ENCODE data around the gene RGMA. TPM values are rescaled to one million over a fixed set of nuclear protein-coding genes. Genes with fewer than 3 reads are reported as not detected.

The RGMA gene
- total and polyA plus RNA-seq, 2 of the 8 experiments (the other 6 are each of a cell fraction or from before 2014, with no cell fraction given), result 19.9 to 39.8 TPM

- Histone ChIP-seq H2AFZ (ENCODE audit: low read length) (no peak overlapping the region), H4K91ac (replicated peaks; ENCODE audit: insufficient read length, low read length) (no peak overlapping the region), H3K27me3 (replicated peaks in 1 of 4; ENCODE audit: control insufficient read depth in 3 of 4, extremely low read depth in 1 of 4, insufficient read depth in 3 of 4, low read length in 3 of 4) (peaks cover 0 to 2% (median 0%) of the 10 kb centered on the region in 4 experiments; a peak in 1 of 7 replicates), H3K14ac (ENCODE audit: insufficient read length) (no peak overlapping the region), H3K23ac (ENCODE audit: insufficient read length) (no peak overlapping the region), H3K23me2 (ENCODE audit: low read depth, low read length) (no peaks in the 10 kb centered on the region), H3K79me1 (ENCODE audit: low read depth, low read length) (no peaks in the 10 kb centered on the region; the same call in 1 of the 2 replicates), H3K56ac (replicated peaks; ENCODE audit: insufficient read length, low read depth, low read length) (no peak overlapping the region), H3K4me3 (ENCODE audit: extremely low read depth in 1 of 4, insufficient read depth in 2 of 4, low read depth in 3 of 4, low read length in 4 of 4) (no peak overlapping the region), H4K5ac (ENCODE audit: insufficient read length, low read depth, low read length) (no peak overlapping the region), H4K8ac (ENCODE audit: extremely low read depth, insufficient read depth, low read length) (no peak overlapping the region), H3K9me3 (ENCODE audit: insufficient read depth in 2 of 2, low read depth in 1 of 2, low read length in 1 of 2) (0 out of 4 replicates have a peak, but pooled peaks cover 0 to under 1% of the 10 kb centered on the region in 2 experiments), H2BK15ac (ENCODE audit: low read length) (no peak overlapping the region), H3K36me3 (ENCODE audit: control insufficient read depth in 2 of 4, insufficient read depth in 4 of 4, low read length in 3 of 4) (peaks cover 10 to 28% (median 22%) of the 10 kb centered on the region in 4 experiments; a peak in 7 of 8 replicates), H2BK20ac (ENCODE audit: low read length) (no peak overlapping the region), H3K27ac (ENCODE audit: low read depth, low read length) (no peak overlapping the region), H3K4ac (replicated peaks; ENCODE audit: insufficient read length, low read depth, low read length) (no peak overlapping the region), H4K20me1 (replicated peaks in 1 of 2; ENCODE audit: control insufficient read depth in 1 of 2, insufficient read depth in 2 of 2, low read length in 2 of 2) (peaks cover 3 to 15% of the 10 kb centered on the region in 2 experiments), H2AK5ac (ENCODE audit: low read depth, low read length) (no peak overlapping the region), H3K18ac (ENCODE audit: extremely low read depth, low read length) (no peak overlapping the region), H2BK5ac (ENCODE audit: low read depth, low read length) (no peak overlapping the region), H3K4me1 (replicated peaks in 1 of 4; ENCODE audit: control insufficient read depth in 3 of 4, insufficient read depth in 4 of 4, low read length in 3 of 4) (no peaks in the 10 kb centered on the region; a peak in 1 of 7 replicates), H3K4me2 (ENCODE audit: insufficient read depth in 1 of 2, low read depth in 2 of 2, low read length in 2 of 2) (no peak overlapping the region), H2BK12ac (ENCODE audit: low read depth, low read length) (no peak overlapping the region), H2BK120ac (replicated peaks; ENCODE audit: low read depth, low read length) (no peak overlapping the region), H3K9ac (replicated peaks in 1 of 4; ENCODE audit: extremely low read depth in 1 of 4, low read depth in 3 of 4, low read length in 3 of 4) (no peak overlapping the region), H3K79me2 (ENCODE audit: control insufficient read depth in 1 of 2, insufficient read depth in 2 of 2, low read length in 2 of 2) (no peaks in the 10 kb centered on the region; a peak in 1 of 4 replicates)
- DNase-seq (ENCODE audit: low read depth in 1 of 2, low spot score in 2 of 2) (no peak), FAIRE-seq (no peak)
- ChIA-PET POLR2A (ENCODE audit: partially characterized antibody) (interaction anchor here (0.8 to 1.7 kb wide), 3 partner anchors 12 to 33 kb away, joined by 3 to 6 read pairs (median 5); no protein-coding TSS in a partner anchor), CTCF (ENCODE audit: partially characterized antibody) (interaction anchor here (0.6 to 6.6 kb wide), 13 partner anchors 9 to 1079 kb away, joined by 3 to 63 read pairs (median 4); no protein-coding TSS in a partner anchor)
- 90% methylated on average over 13 of the region's 13 CpGs; no CpG with 5 or more reads in 1 of the 2 experiments for WGBS, 2 experiments (ENCODE audit: extremely low coverage in 1 of 2, insufficient coverage in 1 of 2, insufficient read length in 1 of 2, insufficient replicate concordance in 2 of 2, low coverage in 1 of 2, low lambda C conversion rate in 2 of 2, missing lambda C conversion rate in 1 of 2)
- TF ChIP-seq TCF12 (IDR thresholded peaks at IDR 0.05; ENCODE audit: low read depth, low read length), result no peak
- TF ChIP-seq JUND (IDR thresholded peaks at IDR 0.05; ENCODE audit: low read length), result no peak
- TF ChIP-seq CTCF (IDR thresholded peaks at IDR 0.05; ENCODE audit: control extremely low read depth in 1 of 3, insufficient read depth in 1 of 3, low read depth in 1 of 3, low read length in 3 of 3), result no peak
- TF ChIP-seq SRF (IDR thresholded peaks at IDR 0.05; ENCODE audit: low read depth, low read length), result no peak
- TF ChIP-seq SAP30 (IDR thresholded peaks at IDR 0.05; ENCODE audit: insufficient read depth, insufficient replicate concordance, low read length), result no peak
- TF ChIP-seq RNF2 (IDR thresholded peaks at IDR 0.05; ENCODE audit: borderline replicate concordance, low read depth, low read length, missing control alignments, poor library complexity, severe bottlenecking), result no peak
- TF ChIP-seq RXRA (IDR thresholded peaks at IDR 0.05; ENCODE audit: insufficient read depth, low read depth, low read length), result no peak
- TF ChIP-seq CBX5 (IDR thresholded peaks at IDR 0.05; ENCODE audit: low read depth, low read length), result no peak
- TF ChIP-seq EGR1 (IDR thresholded peaks at IDR 0.05; ENCODE audit: borderline replicate concordance, low read depth, low read length), result no peak
- TF ChIP-seq EP300 (IDR thresholded peaks at IDR 0.05; ENCODE audit: borderline replicate concordance in 1 of 2, low read depth in 2 of 2, low read length in 2 of 2), result no peak
These were observed 47.9 kb downstream of the RGMA start for GRCh38 chr15:93041159-93041547.

Measured in H1 (cell line).